Stimulated activated effector memory CD8-positive, alpha-beta T cell treated with anti-CD3 and anti-CD28 coated beads, Interleukin-12 subunit alpha, Interleukin-12 subunit beta, amount 100 ng/mL, for 72 hours (primary cell): ENCODE results near the gene TOR2A.

ENCODE experiments used
- ATAC-seq: fragments of 150-1000 bp; cut with Tn5 transposase; 2 replicates; pipeline ENCODE4 v1.10.0; 2021
- DNase-seq, 2 donors: peaks; one replicate each; pipeline ENCODE4 v3.0.0; 2021 to 2022; ENCODE audit warnings: low spot score in 2 of 2
- H3K27ac Mint-ChIP-seq: one replicate; pipeline ENCODE4 v1.8.0; 2022; ENCODE audit warnings: mild to moderate bottlenecking, mixed read lengths
- H3K36me3 Mint-ChIP-seq: one replicate; pipeline ENCODE4 v1.8.0; 2022; ENCODE audit warnings: mild to moderate bottlenecking, mixed read lengths
- H3K4me1 Mint-ChIP-seq: one replicate; pipeline ENCODE4 v1.8.0; 2022; ENCODE audit warnings: mixed read lengths
- H3K4me3 Mint-ChIP-seq: one replicate; pipeline ENCODE4 v1.8.0; 2022; ENCODE audit warnings: mild to moderate bottlenecking, mixed read lengths
- H3K9me3 Mint-ChIP-seq: one replicate; pipeline ENCODE4 v1.8.0; 2022; ENCODE audit warnings: mixed read lengths

TOR2A gene

GRCh38 chr9:127689329-127690000, 45.6 kb downstream of the TOR2A start:
- no peak for DNase-seq
- ATAC-seq = no peak
- H3K9me3 Mint-ChIP-seq = no peaks in the 10 kb centered on the region
- no peak overlapping the region for H3K27ac Mint-ChIP-seq
- peaks cover 13% of the 10 kb centered on the region for H3K36me3 Mint-ChIP-seq
- no peaks in the 10 kb centered on the region for H3K4me1 Mint-ChIP-seq
- no peak overlapping the region for H3K4me3 Mint-ChIP-seq

- Mint-ChIP-seq H3K9me3 (no peaks in the 10 kb centered on the region), H3K27ac (no peak overlapping the region), H3K36me3 (no peaks in the 10 kb centered on the region), H3K4me1 (no peaks in the 10 kb centered on the region), H3K4me3 (no peak overlapping the region)
- ATAC-seq = no peak
- DNase-seq = no peak
Measured at GRCh38 chr9:127686461-127687393, 48.4 kb downstream of the TOR2A start.

GRCh38 chr9:127684576-127684975, 50.5 kb downstream of the TOR2A start:
- H3K4me3 Mint-ChIP-seq = no peak overlapping the region
- H3K4me1 Mint-ChIP-seq = no peaks in the 10 kb centered on the region
- no peak for ATAC-seq
- H3K36me3 Mint-ChIP-seq = no peaks in the 10 kb centered on the region
- DNase-seq = no peak
- H3K9me3 Mint-ChIP-seq = no peaks in the 10 kb centered on the region
- H3K27ac Mint-ChIP-seq = no peak overlapping the region

GRCh38 chr9:127683723-127684122, 51.4 kb downstream of the TOR2A start:
- H3K36me3 Mint-ChIP-seq = no peaks in the 10 kb centered on the region
- H3K27ac Mint-ChIP-seq = peak overlapping the region; percentile 15
- H3K9me3 Mint-ChIP-seq = no peaks in the 10 kb centered on the region
- ATAC-seq (no peak), DNase-seq (no peak)
- no peaks in the 10 kb centered on the region for H3K4me1 Mint-ChIP-seq
- H3K4me3 Mint-ChIP-seq = no peak overlapping the region

- DNase-seq = no peak
- no peaks in the 10 kb centered on the region for H3K4me1 Mint-ChIP-seq
- ATAC-seq = no peak
- H3K9me3 Mint-ChIP-seq = no peaks in the 10 kb centered on the region
- H3K27ac Mint-ChIP-seq = no peak overlapping the region
- H3K4me3 Mint-ChIP-seq = no peak overlapping the region
- no peaks in the 10 kb centered on the region for H3K36me3 Mint-ChIP-seq
Measured at GRCh38 chr9:127682351-127683136, 52.5 kb downstream of the TOR2A start.
